ENCODE results near the gene CAPZB. TPM values are rescaled to one million over a fixed set of nuclear protein-coding genes. Genes with fewer than 3 reads are reported as not detected.
"Not testable (repeated sequence)": the region's sequence is repeated elsewhere in the genome, so short reads cannot be mapped to it uniquely, and the experiment has no call there.

The CAPZB gene
- total RNA-seq, 4 donors from 2014 or later, result 127 to 404 (median 136) TPM

GRCh38 chr1:19504796-19505692 lies 19.7 kb upstream of the CAPZB start:
- TF ChIP-seq, protein P1, sequence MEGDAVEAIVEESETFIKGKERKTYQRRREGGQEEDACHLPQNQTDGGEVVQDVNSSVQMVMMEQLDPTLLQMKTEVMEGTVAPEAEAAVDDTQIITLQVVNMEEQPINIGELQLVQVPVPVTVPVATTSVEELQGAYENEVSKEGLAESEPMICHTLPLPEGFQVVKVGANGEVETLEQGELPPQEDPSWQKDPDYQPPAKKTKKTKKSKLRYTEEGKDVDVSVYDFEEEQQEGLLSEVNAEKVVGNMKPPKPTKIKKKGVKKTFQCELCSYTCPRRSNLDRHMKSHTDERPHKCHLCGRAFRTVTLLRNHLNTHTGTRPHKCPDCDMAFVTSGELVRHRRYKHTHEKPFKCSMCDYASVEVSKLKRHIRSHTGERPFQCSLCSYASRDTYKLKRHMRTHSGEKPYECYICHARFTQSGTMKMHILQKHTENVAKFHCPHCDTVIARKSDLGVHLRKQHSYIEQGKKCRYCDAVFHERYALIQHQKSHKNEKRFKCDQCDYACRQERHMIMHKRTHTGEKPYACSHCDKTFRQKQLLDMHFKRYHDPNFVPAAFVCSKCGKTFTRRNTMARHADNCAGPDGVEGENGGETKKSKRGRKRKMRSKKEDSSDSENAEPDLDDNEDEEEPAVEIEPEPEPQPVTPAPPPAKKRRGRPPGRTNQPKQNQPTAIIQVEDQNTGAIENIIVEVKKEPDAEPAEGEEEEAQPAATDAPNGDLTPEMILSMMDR (IDR thresholded peaks at IDR 0.05), result no peak
- TF ChIP-seq POLR2AphosphoS5 (IDR thresholded peaks at IDR 0.05), result peak in 2 of 3 donors; percentile 59 to 68
- Histone ChIP-seq H3K4me3 (no peak overlapping the region), H3K36me3 (no peaks in the 10 kb centered on the region), H3K4me1 (peaks cover 8 to 41% (median 19%) of the 10 kb centered on the region in 4 donors), H3K27ac (peak overlapping the region; percentile 74 to 84 (median 78)), H3K27me3 (no peaks in the 10 kb centered on the region), H3K9me3 (no peaks in the 10 kb centered on the region)
- DNase-seq, result no peak
- intact Hi-C loops (cut with DNase I; ENCODE audit: low total_unique reads) (loop anchor here (10.0 kb wide), 1 partner anchor 50 kb away; no protein-coding TSS in a partner anchor), in situ Hi-C loops (cut with MboI; ENCODE audit: low pct_ligation_motif_present in 1 of 4, low pct_unique_long_range_greater_than_20kb in 1 of 4, low sequenced_read_pairs in 3 of 4) (no loop called here)
- 23 to 27% methylated on average over 4 to 6 of the region's 6 CpGs for WGBS, 2 donors (ENCODE audit: low coverage in 1 of 2)

DNA sequence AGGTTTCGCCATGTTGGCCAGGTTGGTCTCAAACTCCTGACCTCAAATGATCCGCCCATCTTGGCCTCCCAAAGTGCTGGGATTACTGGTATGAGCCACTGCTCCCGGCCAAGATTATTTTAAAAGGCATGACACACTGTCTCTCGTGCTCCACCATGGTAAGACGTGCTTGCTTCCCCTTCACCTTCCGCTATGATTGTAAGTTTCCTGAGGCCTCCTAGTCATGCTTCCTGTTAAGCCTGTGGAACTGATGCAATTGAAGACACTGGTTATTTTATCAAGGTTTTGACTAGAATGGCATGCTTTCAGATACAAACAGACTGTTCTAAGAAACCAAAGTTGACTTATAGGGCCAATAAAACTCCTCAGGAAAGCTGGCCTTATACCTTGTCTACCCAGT lies 16.9 kb upstream of the CAPZB start:
- DNase-seq; in situ Hi-C loops (cut with MboI; ENCODE audit: low pct_ligation_motif_present in 1 of 4, low pct_unique_long_range_greater_than_20kb in 1 of 4, low sequenced_read_pairs in 3 of 4): not testable (repeated sequence)
- 95% methylated on average over 6 of the region's 6 CpGs; no CpG with 5 or more reads in 1 of the 2 donors for WGBS, 2 donors (ENCODE audit: low coverage in 1 of 2)

DNA sequence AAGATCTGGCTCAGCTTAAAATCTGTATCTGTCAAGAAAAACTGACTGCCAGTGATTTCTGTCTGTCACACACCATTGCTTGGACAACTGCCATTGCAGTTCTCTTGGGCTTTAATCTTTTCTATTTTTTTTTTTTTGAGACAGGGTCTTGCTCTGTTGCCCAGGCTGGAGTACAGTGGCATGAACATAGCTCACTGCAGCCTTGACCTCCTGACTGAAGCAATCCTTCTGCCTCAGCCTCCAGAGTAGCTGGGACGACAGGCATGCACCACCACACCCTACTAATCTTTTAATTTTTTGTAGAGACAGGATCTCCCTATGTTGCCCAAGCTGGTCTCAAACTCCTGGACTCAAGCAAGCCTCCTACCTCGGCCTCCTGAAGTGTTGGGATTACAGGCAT lies 14.5 kb upstream of the CAPZB start:
- WGBS, 2 donors (ENCODE audit: low coverage in 1 of 2), result 88 to 90% methylated on average over 2 of the region's 2 CpGs
- not testable (repeated sequence) for H3K27ac ChIP-seq, H3K9me3 ChIP-seq, DNase-seq, H3K4me3 ChIP-seq, H3K27me3 ChIP-seq, H3K36me3 ChIP-seq
- H3K4me1 ChIP-seq, result peaks cover 0 to 26% (median 7%) of the 10 kb centered on the region in 4 donors
- in situ Hi-C loops (cut with MboI; ENCODE audit: low pct_ligation_motif_present in 1 of 4, low pct_unique_long_range_greater_than_20kb in 1 of 4, low sequenced_read_pairs in 3 of 4), result loop anchor here in 2 of 4 donors (10.0 to 25.0 kb wide), 3 partner anchors 87 to 162 kb away; partner anchors contain the start of gene HTR6 (in 1 of the 2)
- intact Hi-C loops (cut with DNase I; ENCODE audit: low total_unique reads), result loop anchor here (10.0 kb wide), 1 partner anchor 55 kb away; no protein-coding TSS in a partner anchor

More for the DNA sequence above, 16.9 kb upstream of the CAPZB start:
- intact Hi-C loops (cut with DNase I; ENCODE audit: low total_unique reads), result loop anchor here (10.0 kb wide), 1 partner anchor 53 kb away; no protein-coding TSS in a partner anchor
- not testable (repeated sequence) for H3K4me3 ChIP-seq, H3K27ac ChIP-seq, H3K27me3 ChIP-seq, H3K9me3 ChIP-seq, H3K36me3 ChIP-seq
- H3K4me1 ChIP-seq, result peaks cover 8 to 31% (median 17%) of the 10 kb centered on the region in 4 donors

- in situ Hi-C loops (cut with MboI; ENCODE audit: low pct_ligation_motif_present in 1 of 4, low pct_unique_long_range_greater_than_20kb in 1 of 4, low sequenced_read_pairs in 3 of 4), result loop anchor here in 2 of 4 donors (10.0 to 25.0 kb wide), 3 partner anchors 90 to 165 kb away; partner anchors contain the start of gene HTR6 (in 1 of the 2)
- H3K27ac ChIP-seq; H3K27me3 ChIP-seq; H3K4me3 ChIP-seq; DNase-seq; H3K9me3 ChIP-seq; intact Hi-C loops (cut with DNase I; ENCODE audit: low total_unique reads); H3K36me3 ChIP-seq: not testable (repeated sequence)
- peaks cover 0 to 12% (median 0%) of the 10 kb centered on the region in 4 donors for H3K4me1 ChIP-seq
- WGBS, 2 donors (ENCODE audit: low coverage in 1 of 2), result 66 to 82% methylated on average over 2 to 4 of the region's 4 CpGs
Observed at GRCh38 chr1:19497443-19497842, 12.1 kb upstream of the CAPZB start.

DNA sequence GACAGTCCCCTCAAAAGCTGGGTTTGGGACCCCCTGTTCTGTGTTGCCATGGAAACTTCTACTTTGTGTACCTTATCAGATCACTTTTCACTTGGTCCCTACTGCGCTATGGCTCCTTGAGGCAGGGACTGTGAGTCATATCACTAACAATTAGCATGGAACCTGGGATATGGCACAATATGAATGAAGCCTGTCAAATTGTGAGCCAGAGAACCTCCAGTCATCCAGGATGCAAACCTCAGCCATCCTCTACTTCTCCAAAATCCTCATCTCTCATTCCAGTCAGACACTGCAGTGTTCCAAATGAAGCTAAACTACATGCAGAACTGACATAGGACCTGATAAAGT lies 11.2 kb upstream of the CAPZB start:
- intact Hi-C loops (cut with DNase I; ENCODE audit: low total_unique reads), result no loop called here
- in situ Hi-C loops (cut with MboI; ENCODE audit: low pct_ligation_motif_present in 1 of 4, low pct_unique_long_range_greater_than_20kb in 1 of 4, low sequenced_read_pairs in 3 of 4), result loop anchor here in 2 of 4 donors (10.0 to 25.0 kb wide), 3 partner anchors 91 to 166 kb away; partner anchors contain the start of gene HTR6 (in 1 of the 2)
- H3K27me3 ChIP-seq, result no peaks in the 10 kb centered on the region
- no peak for DNase-seq
- no peaks in the 10 kb centered on the region for H3K9me3 ChIP-seq
- H3K4me1 ChIP-seq, result peaks cover 0 to 12% (median 0%) of the 10 kb centered on the region in 4 donors
- peak overlapping the region in 3 of 4 donors; percentile 14 to 49 (median 43) for H3K27ac ChIP-seq
- WGBS, 2 donors (ENCODE audit: low coverage in 1 of 2), result 88 to 91% methylated on average over 1 of the region's 1 CpG
- no peak for TF ChIP-seq EP300 (IDR thresholded peaks at IDR 0.05; ENCODE audit: low read depth)
- no peak for TF ChIP-seq POLR2AphosphoS5 (IDR thresholded peaks at IDR 0.05)
- TF ChIP-seq, protein P1 (IDR thresholded peaks at IDR 0.05), result no peak
- no peak for TF ChIP-seq POLR2A (IDR thresholded peaks at IDR 0.05)
- no peak overlapping the region for H3K4me3 ChIP-seq
- no peaks in the 10 kb centered on the region for H3K36me3 ChIP-seq

Measured in transverse colon (tissue), 4 donors.